Vagina (tissue), 2 donors: Measurements from ENCODE around the gene ALG9. TPM values are rescaled to one million over a fixed set of nuclear protein-coding genes. Genes with fewer than 3 reads are reported as not detected.

Experiments used
- DNase-seq, 2 donors: peaks; one replicate each; pipeline ENCODE4 v3.0.0-alpha.2; 2017; ENCODE audit errors: extremely low spot score in 2 of 2
- H3K27ac ChIP-seq: fragments of 200-600 bp; sonication (generic); one replicate; pipeline ENCODE4 v1.5.1; 2019
- H3K27me3 ChIP-seq: fragments of 200-600 bp; sonication (generic); one replicate; pipeline ENCODE4 v1.5.1; 2019
- H3K36me3 ChIP-seq, 2 donors: fragments of 200-600 bp; sonication (generic); one replicate each; pipeline ENCODE4 v1.5.1; 2017 to 2019
- H3K4me1 ChIP-seq: fragments of 200-600 bp; sonication (generic); one replicate; pipeline ENCODE4 v1.5.1; 2019
- H3K4me3 ChIP-seq, 2 donors: fragments of 200-600 bp; sonication (generic); 1 replicate in 1 of 2; 2 replicates in 1 of 2; pipeline ENCODE4 v1.5.1; 2016 to 2019
- H3K9me3 ChIP-seq: fragments of 200-600 bp; sonication (generic); one replicate; pipeline ENCODE4 v1.5.1; 2019
- POLR2A ChIP-seq, 2 donors: fragments of 450-650 bp; IDR thresholded peaks; one replicate each; pipeline ENCODE4 v1.6.1; 2017; ENCODE audit warnings: antibody characterized with exemption in 2 of 2, mild to moderate bottlenecking in 2 of 2, moderate library complexity in 2 of 2
- POLR2AphosphoS5 ChIP-seq, 2 donors: sonication (generic); formaldehyde crosslinking; IDR thresholded peaks; one replicate each; pipeline ENCODE4 v1.9.0; 2017; ENCODE audit warnings: antibody characterized with exemption in 2 of 2, mild to moderate bottlenecking in 2 of 2, low read depth in 1 of 2; ENCODE audit not compliant: insufficient read depth in 1 of 2
- intact Hi-C: fragments of 100-400 bp; cut with DNase I; formaldehyde crosslinking; loops from one replicate; pipeline ENCODE4 v1.15.1; 2023
- total RNA-seq: library from RNA; depleted of rRNA; stranded (reverse); fragments of >200 nt; gene quantifications from one replicate; pipeline ENCODE4 v1.2.3, GENCODE V29; 2016
- TF ChIP-seq, protein P1 (sequence below), 3 experiments: fragments of 450-650 bp in 2 of 3; fragments of 200-600 bp in 1 of 3; sonication (generic) in 1 of 3; IDR thresholded peaks; one replicate each; pipeline ENCODE4 v1.5.1; 2017 to 2019; ENCODE audit warnings: antibody characterized with exemption in 3 of 3, mild to moderate bottlenecking in 2 of 3, moderate library complexity in 2 of 3

Gene ALG9
- total RNA-seq, 1 donor from 2014 or later = 31.7 TPM

DNA sequence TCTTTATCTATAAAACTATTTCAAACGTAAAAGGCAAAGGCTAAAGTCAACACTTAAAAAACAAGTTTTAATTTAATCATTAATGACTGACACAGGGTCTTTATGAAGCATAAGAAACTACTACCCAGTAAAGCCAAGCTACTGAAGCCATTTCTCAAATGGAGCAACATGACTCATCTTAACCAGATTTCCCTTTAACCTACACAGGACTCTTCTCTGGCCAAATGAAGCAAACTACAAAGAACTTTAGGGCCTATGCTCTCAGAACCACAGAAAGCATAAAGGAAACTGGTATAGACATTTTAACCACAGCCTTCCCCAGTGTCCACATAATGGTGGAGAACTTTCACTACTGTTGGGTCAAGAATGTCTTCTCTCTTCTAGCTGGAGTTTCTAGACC is 34.7 kb downstream of the ALG9 start:
- TF ChIP-seq, protein P1, sequence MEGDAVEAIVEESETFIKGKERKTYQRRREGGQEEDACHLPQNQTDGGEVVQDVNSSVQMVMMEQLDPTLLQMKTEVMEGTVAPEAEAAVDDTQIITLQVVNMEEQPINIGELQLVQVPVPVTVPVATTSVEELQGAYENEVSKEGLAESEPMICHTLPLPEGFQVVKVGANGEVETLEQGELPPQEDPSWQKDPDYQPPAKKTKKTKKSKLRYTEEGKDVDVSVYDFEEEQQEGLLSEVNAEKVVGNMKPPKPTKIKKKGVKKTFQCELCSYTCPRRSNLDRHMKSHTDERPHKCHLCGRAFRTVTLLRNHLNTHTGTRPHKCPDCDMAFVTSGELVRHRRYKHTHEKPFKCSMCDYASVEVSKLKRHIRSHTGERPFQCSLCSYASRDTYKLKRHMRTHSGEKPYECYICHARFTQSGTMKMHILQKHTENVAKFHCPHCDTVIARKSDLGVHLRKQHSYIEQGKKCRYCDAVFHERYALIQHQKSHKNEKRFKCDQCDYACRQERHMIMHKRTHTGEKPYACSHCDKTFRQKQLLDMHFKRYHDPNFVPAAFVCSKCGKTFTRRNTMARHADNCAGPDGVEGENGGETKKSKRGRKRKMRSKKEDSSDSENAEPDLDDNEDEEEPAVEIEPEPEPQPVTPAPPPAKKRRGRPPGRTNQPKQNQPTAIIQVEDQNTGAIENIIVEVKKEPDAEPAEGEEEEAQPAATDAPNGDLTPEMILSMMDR (IDR thresholded peaks at IDR 0.05) = no peak
- Histone ChIP-seq H3K9me3 (no peaks in the 10 kb centered on the region), H3K36me3 (peaks cover 0 to 10% of the 10 kb centered on the region in 2 donors), H3K27ac (no peak overlapping the region), H3K27me3 (no peaks in the 10 kb centered on the region), H3K4me3 (no peak overlapping the region), H3K4me1 (no peaks in the 10 kb centered on the region)
- no peak for DNase-seq
- intact Hi-C loops = loop anchor here (5.0 kb wide), 1 partner anchor 1689 kb away; no protein-coding TSS in a partner anchor

DNA sequence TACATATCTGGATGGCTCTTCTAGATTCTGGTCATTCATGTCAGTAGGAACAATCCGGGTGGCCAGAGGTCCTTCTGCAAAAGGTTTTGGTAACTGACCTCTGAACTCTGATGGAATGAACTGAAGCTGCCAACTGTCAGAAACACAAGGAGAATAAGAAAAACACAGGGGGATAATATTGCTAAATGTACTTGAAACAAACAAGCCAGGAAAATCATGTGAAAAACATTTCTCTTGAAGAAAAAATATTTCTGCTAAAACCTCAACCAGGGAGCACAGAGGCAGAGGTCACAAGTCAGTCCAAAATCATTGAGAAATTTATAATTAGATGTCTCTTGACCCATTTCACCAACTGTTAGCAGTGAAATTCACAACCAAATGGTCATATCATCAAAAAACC is 35.2 kb downstream of the ALG9 start:
- Histone ChIP-seq H3K27me3 (no peaks in the 10 kb centered on the region), H3K4me3 (no peak overlapping the region), H3K27ac (no peak overlapping the region), H3K4me1 (no peaks in the 10 kb centered on the region), H3K36me3 (peaks cover 0 to 13% of the 10 kb centered on the region in 2 donors), H3K9me3 (no peaks in the 10 kb centered on the region)
- TF ChIP-seq POLR2AphosphoS5 (IDR thresholded peaks at IDR 0.05; ENCODE audit: insufficient read depth in 1 of 2, low read depth in 1 of 2) (no peak), POLR2A (IDR thresholded peaks at IDR 0.05) (no peak)
- TF ChIP-seq, protein P1 (IDR thresholded peaks at IDR 0.05) = no peak
- intact Hi-C loops = loop anchor here (5.0 kb wide), 1 partner anchor 1689 kb away; no protein-coding TSS in a partner anchor
- DNase-seq = no peak

DNA sequence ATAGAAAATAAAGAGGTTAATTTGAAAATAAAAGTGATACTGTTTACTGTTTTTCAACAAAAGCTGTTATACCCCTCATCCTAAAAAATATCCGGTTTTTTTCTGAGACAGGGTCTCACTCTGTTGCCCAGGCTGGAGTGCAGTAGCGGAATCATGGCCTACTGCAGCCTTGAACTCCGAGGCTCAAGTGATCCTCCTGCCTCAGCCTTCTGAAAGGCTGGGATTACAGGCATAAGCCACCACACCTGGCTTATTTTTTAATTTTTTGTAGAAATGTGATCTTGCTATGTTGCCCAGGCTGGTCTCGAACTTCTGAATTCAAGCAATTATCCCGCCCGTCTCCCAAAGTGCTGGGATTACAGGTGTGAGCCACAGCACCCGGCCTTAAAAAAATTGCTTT is 35.7 kb downstream of the ALG9 start:
- H3K9me3 ChIP-seq = no peaks in the 10 kb centered on the region
- intact Hi-C loops = loop anchor here (5.0 kb wide), 1 partner anchor 1688 kb away; no protein-coding TSS in a partner anchor
- H3K36me3 ChIP-seq = peaks cover 0 to 16% of the 10 kb centered on the region in 2 donors
- no peaks in the 10 kb centered on the region for H3K27me3 ChIP-seq
- no peak overlapping the region for H3K27ac ChIP-seq
- no peak for DNase-seq
- no peaks in the 10 kb centered on the region for H3K4me1 ChIP-seq
- no peak for TF ChIP-seq POLR2AphosphoS5 (IDR thresholded peaks at IDR 0.05; ENCODE audit: insufficient read depth in 1 of 2, low read depth in 1 of 2)
- TF ChIP-seq, protein P1 (IDR thresholded peaks at IDR 0.05) = no peak
- TF ChIP-seq POLR2A (IDR thresholded peaks at IDR 0.05) = no peak
- H3K4me3 ChIP-seq = no peak overlapping the region

DNA sequence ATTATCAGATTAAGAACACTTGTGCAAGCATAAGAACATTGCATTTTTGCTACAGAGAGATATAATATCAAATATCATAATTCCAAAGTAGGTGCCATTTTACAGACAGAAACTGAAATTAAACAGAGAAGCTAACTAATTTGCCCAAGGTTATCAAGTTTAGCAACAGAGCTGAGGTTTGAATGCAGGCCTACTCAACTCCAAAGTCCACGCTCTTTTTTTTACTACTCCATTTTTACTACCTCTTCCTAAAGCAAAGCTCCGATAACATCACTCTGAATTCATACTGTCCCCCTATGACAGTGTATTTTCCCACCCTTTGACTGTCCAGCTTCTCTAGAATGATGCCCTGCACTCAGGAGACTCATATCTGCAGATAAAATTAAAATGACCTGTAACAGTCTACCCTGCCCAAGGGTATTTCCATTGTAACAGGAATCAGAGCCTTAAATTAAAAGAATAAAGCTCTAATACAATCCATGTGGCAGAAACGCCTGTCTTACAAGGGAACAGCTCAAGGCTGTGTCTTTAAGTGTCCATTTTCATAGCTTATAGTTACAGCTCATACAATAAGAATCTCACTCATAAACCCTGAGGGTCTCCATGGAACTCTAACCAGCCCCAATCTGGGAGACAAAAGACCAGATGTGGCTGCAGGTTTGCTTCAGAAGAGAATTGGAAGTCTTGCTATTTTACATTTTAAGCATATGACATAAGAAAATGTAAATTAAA is 36.8 kb downstream of the ALG9 start:
- intact Hi-C loops = loop anchor here (5.0 kb wide), 1 partner anchor 1687 kb away; no protein-coding TSS in a partner anchor
- H3K4me1 ChIP-seq = no peaks in the 10 kb centered on the region
- peaks cover 0 to 16% of the 10 kb centered on the region in 2 donors for H3K36me3 ChIP-seq
- DNase-seq = no peak
- H3K4me3 ChIP-seq = no peak overlapping the region
- TF ChIP-seq, protein P1 (IDR thresholded peaks at IDR 0.05) = no peak
- TF ChIP-seq POLR2A (IDR thresholded peaks at IDR 0.05) (no peak), POLR2AphosphoS5 (IDR thresholded peaks at IDR 0.05; ENCODE audit: insufficient read depth in 1 of 2, low read depth in 1 of 2) (no peak)
- no peaks in the 10 kb centered on the region for H3K9me3 ChIP-seq
- no peak overlapping the region for H3K27ac ChIP-seq
- no peaks in the 10 kb centered on the region for H3K27me3 ChIP-seq

DNA sequence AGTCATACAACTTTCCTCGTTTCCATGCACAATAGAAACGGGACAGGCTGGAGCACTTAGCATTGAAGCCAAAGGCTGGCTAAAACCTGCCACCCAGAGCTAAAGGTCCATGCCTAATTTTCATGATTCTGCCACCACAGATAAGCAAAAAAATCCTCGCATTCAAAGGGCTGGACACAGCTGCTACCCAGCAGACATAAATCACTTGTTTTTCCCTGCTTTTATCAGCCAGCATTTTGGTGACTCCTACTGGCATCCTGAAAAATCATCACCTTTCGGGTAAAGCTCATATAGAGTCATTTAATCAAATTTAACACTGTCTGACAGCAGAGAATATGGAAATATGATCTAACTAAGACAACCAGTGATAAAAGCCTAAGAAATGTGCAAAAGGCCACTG is 37.9 kb downstream of the ALG9 start:
- DNase-seq = no peak
- H3K4me3 ChIP-seq = no peak overlapping the region
- TF ChIP-seq, protein P1 (IDR thresholded peaks at IDR 0.05) = no peak
- TF ChIP-seq POLR2A (IDR thresholded peaks at IDR 0.05) (no peak), POLR2AphosphoS5 (IDR thresholded peaks at IDR 0.05; ENCODE audit: insufficient read depth in 1 of 2, low read depth in 1 of 2) (no peak)
- no peak overlapping the region for H3K27ac ChIP-seq
- H3K36me3 ChIP-seq = peaks cover 0 to 16% of the 10 kb centered on the region in 2 donors
- intact Hi-C loops = no loop called here
- no peaks in the 10 kb centered on the region for H3K4me1 ChIP-seq
- no peaks in the 10 kb centered on the region for H3K9me3 ChIP-seq
- H3K27me3 ChIP-seq = no peaks in the 10 kb centered on the region
